ENCODE measurements around the gene RDH14. TPM values are rescaled to one million over a fixed set of nuclear protein-coding genes. Genes with fewer than 3 reads are reported as not detected.

RDH14 gene
- total and polyA plus RNA-seq, 4 donors, result 13.3 to 23.9 (median 15.6) TPM

DNA sequence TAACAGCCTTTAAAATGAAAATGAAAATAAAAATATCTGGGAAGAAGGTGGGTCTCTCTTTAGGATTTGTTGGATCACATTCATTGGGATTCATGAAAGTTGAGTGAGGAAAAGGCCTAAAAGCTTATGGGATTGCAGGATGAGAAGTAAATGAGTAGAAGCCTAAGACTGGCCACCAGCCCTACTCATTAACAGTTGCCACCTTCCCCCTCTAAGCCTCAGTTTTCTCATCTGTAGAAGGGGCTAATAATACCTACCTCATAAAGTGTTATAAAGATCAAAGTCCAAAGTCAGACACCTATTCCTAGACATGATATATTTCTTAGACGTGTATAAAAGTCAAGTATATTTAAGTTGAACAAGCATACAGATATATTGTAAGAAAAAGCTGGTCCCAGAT, 23.8 kb downstream of the RDH14 start:
- no peak for DNase-seq (ENCODE audit: low spot score)
- Histone ChIP-seq H3K4me3 (ENCODE audit: low read depth in 1 of 3, low read length in 3 of 3) (no peak overlapping the region), H3K36me3 (ENCODE audit: control insufficient read depth in 4 of 4, insufficient read depth in 3 of 4, low read depth in 1 of 4, low read length in 3 of 4) (no peaks in the 10 kb centered on the region), H3K4me1 (ENCODE audit: control insufficient read depth in 4 of 4, insufficient read depth in 4 of 4, low read length in 3 of 4) (no peaks in the 10 kb centered on the region), H3K9ac (ENCODE audit: low read depth in 1 of 2, low read length in 2 of 2) (no peak overlapping the region), H3K9me3 (ENCODE audit: control insufficient read depth in 4 of 4, low read length in 3 of 4) (no peaks in the 10 kb centered on the region), H3K27ac (ENCODE audit: low read depth in 1 of 2, low read length in 2 of 2) (no peak overlapping the region), H3K27me3 (ENCODE audit: control insufficient read depth in 4 of 4, insufficient read depth in 4 of 4, low read length in 3 of 4) (no peaks in the 10 kb centered on the region)
- WGBS, result 85% methylated on average over 1 of the region's 1 CpG
- TF ChIP-seq FOXA2 (IDR thresholded peaks at IDR 0.05) (no peak), FOXA1 (IDR thresholded peaks at IDR 0.05) (no peak), YY1 (IDR thresholded peaks at IDR 0.05) (no peak), RAD21 (IDR thresholded peaks at IDR 0.05) (no peak), HNF4A (conservative IDR thresholded peaks at IDR 0.05) (no peak), NR2F2 (IDR thresholded peaks at IDR 0.05) (no peak), GABPA (IDR thresholded peaks at IDR 0.05 in 1 of 2, conservative IDR thresholded peaks at IDR 0.05 in 1 of 2) (no peak), SP1 (IDR thresholded peaks at IDR 0.05) (no peak), RXRA (IDR thresholded peaks at IDR 0.05) (no peak), HNF4G (IDR thresholded peaks at IDR 0.05) (no peak), JUND (IDR thresholded peaks at IDR 0.05) (no peak), EGR1 (IDR thresholded peaks at IDR 0.05; ENCODE audit: low read depth in 2 of 2) (no peak)
- TF ChIP-seq, protein P1, sequence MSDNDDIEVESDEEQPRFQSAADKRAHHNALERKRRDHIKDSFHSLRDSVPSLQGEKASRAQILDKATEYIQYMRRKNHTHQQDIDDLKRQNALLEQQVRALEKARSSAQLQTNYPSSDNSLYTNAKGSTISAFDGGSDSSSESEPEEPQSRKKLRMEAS (IDR thresholded peaks at IDR 0.05), result no peak
- TF ChIP-seq, protein P2, sequence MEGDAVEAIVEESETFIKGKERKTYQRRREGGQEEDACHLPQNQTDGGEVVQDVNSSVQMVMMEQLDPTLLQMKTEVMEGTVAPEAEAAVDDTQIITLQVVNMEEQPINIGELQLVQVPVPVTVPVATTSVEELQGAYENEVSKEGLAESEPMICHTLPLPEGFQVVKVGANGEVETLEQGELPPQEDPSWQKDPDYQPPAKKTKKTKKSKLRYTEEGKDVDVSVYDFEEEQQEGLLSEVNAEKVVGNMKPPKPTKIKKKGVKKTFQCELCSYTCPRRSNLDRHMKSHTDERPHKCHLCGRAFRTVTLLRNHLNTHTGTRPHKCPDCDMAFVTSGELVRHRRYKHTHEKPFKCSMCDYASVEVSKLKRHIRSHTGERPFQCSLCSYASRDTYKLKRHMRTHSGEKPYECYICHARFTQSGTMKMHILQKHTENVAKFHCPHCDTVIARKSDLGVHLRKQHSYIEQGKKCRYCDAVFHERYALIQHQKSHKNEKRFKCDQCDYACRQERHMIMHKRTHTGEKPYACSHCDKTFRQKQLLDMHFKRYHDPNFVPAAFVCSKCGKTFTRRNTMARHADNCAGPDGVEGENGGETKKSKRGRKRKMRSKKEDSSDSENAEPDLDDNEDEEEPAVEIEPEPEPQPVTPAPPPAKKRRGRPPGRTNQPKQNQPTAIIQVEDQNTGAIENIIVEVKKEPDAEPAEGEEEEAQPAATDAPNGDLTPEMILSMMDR (IDR thresholded peaks at IDR 0.05; ENCODE audit: low read depth, low read length, missing input control), result no peak
- TF ChIP-seq, protein P3, sequence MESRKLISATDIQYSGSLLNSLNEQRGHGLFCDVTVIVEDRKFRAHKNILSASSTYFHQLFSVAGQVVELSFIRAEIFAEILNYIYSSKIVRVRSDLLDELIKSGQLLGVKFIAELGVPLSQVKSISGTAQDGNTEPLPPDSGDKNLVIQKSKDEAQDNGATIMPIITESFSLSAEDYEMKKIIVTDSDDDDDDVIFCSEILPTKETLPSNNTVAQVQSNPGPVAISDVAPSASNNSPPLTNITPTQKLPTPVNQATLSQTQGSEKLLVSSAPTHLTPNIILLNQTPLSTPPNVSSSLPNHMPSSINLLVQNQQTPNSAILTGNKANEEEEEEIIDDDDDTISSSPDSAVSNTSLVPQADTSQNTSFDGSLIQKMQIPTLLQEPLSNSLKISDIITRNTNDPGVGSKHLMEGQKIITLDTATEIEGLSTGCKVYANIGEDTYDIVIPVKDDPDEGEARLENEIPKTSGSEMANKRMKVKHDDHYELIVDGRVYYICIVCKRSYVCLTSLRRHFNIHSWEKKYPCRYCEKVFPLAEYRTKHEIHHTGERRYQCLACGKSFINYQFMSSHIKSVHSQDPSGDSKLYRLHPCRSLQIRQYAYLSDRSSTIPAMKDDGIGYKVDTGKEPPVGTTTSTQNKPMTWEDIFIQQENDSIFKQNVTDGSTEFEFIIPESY (IDR thresholded peaks at IDR 0.05), result no peak
- TF ChIP-seq, protein P4, sequence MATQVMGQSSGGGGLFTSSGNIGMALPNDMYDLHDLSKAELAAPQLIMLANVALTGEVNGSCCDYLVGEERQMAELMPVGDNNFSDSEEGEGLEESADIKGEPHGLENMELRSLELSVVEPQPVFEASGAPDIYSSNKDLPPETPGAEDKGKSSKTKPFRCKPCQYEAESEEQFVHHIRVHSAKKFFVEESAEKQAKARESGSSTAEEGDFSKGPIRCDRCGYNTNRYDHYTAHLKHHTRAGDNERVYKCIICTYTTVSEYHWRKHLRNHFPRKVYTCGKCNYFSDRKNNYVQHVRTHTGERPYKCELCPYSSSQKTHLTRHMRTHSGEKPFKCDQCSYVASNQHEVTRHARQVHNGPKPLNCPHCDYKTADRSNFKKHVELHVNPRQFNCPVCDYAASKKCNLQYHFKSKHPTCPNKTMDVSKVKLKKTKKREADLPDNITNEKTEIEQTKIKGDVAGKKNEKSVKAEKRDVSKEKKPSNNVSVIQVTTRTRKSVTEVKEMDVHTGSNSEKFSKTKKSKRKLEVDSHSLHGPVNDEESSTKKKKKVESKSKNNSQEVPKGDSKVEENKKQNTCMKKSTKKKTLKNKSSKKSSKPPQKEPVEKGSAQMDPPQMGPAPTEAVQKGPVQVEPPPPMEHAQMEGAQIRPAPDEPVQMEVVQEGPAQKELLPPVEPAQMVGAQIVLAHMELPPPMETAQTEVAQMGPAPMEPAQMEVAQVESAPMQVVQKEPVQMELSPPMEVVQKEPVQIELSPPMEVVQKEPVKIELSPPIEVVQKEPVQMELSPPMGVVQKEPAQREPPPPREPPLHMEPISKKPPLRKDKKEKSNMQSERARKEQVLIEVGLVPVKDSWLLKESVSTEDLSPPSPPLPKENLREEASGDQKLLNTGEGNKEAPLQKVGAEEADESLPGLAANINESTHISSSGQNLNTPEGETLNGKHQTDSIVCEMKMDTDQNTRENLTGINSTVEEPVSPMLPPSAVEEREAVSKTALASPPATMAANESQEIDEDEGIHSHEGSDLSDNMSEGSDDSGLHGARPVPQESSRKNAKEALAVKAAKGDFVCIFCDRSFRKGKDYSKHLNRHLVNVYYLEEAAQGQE (IDR thresholded peaks at IDR 0.05), result no peak

DNA sequence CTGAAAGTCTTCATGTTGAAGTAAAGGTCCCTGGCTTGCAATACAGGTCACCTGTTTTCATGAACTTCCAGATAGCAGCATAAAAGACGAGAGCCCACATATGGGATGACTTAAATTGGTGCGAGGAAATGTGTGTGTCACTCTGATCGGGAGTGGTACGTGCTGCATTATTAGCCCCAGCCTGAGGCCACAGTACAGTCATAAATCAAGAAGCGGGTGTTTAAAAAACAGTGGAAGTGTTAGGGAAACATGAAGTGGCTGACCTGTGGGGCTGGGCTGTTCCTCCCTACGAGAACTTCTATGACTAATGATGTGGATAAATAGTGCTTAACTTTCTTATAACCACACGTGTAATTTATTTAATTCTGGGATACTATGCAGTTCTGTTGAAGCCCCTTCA, 24.4 kb downstream of the RDH14 start:
- no peak for DNase-seq (ENCODE audit: low spot score)
- no peak for TF ChIP-seq JUND (IDR thresholded peaks at IDR 0.05)
- TF ChIP-seq, protein P4 (IDR thresholded peaks at IDR 0.05), result no peak
- no peak for TF ChIP-seq YY1 (IDR thresholded peaks at IDR 0.05)
- TF ChIP-seq TAF1 (conservative IDR thresholded peaks at IDR 0.05), result no peak
- no peak for TF ChIP-seq SP1 (IDR thresholded peaks at IDR 0.05)
- no peak for TF ChIP-seq GABPA (IDR thresholded peaks at IDR 0.05 in 1 of 2, conservative IDR thresholded peaks at IDR 0.05 in 1 of 2)
- TF ChIP-seq RAD21 (IDR thresholded peaks at IDR 0.05), result no peak
- no peak for TF ChIP-seq HNF4G (IDR thresholded peaks at IDR 0.05)

More for the DNA sequence above, 24.4 kb downstream of the RDH14 start:
- no peaks in the 10 kb centered on the region for H3K27me3 ChIP-seq (ENCODE audit: control insufficient read depth in 4 of 4, insufficient read depth in 4 of 4, low read length in 3 of 4)
- no peak overlapping the region for H3K27ac ChIP-seq (ENCODE audit: low read depth in 1 of 2, low read length in 2 of 2)
- no peaks in the 10 kb centered on the region for H3K36me3 ChIP-seq (ENCODE audit: control insufficient read depth in 4 of 4, insufficient read depth in 3 of 4, low read depth in 1 of 4, low read length in 3 of 4)
- H3K4me3 ChIP-seq (ENCODE audit: low read depth in 1 of 3, low read length in 3 of 3), result no peak overlapping the region
- WGBS, result 73% methylated on average over 7 of the region's 7 CpGs
- H3K4me1 ChIP-seq (ENCODE audit: control insufficient read depth in 4 of 4, insufficient read depth in 4 of 4, low read length in 3 of 4), result no peaks in the 10 kb centered on the region
- H3K9me3 ChIP-seq (ENCODE audit: control insufficient read depth in 4 of 4, low read length in 3 of 4), result no peaks in the 10 kb centered on the region
- no peak overlapping the region for H3K9ac ChIP-seq (ENCODE audit: low read depth in 1 of 2, low read length in 2 of 2)
